ENCODE data around the gene JAM3.

Gene JAM3

GRCh38 chr11:134152696-134153095 is 83.8 kb downstream of the JAM3 start:
- no peak for DNase-seq
- no peaks in the 10 kb centered on the region for H4K20me1 ChIP-seq (ENCODE audit: insufficient read depth, low read length)
- H3K36me3 ChIP-seq (replicated peaks; ENCODE audit: insufficient read depth, low read length), result peaks cover 19% of the 10 kb centered on the region

GRCh38 chr11:134153147-134153905 is 84.5 kb downstream of the JAM3 start:
- H3K4me2 ChIP-seq (ENCODE audit: low read depth, low read length), result no peak overlapping the region
- no peak overlapping the region for H2AFZ ChIP-seq (ENCODE audit: low read length)
- no peaks in the 10 kb centered on the region for H3K4me1 ChIP-seq (ENCODE audit: low read length)
- no peaks in the 10 kb centered on the region for H4K20me1 ChIP-seq (ENCODE audit: insufficient read depth, low read length)
- no peak overlapping the region for H3K4me3 ChIP-seq (ENCODE audit: low read length)
- H3K9me3 ChIP-seq (replicated peaks; ENCODE audit: insufficient read depth, low read length), result no peaks in the 10 kb centered on the region
- no peaks in the 10 kb centered on the region for H3F3A ChIP-seq (ENCODE audit: insufficient read depth, low read length)
- TF ChIP-seq EZH2phosphoT487 (IDR thresholded peaks at IDR 0.05; ENCODE audit: low read length), result no peak
- TF ChIP-seq CTCF (IDR thresholded peaks at IDR 0.05; ENCODE audit: low read length), result no peak
- no peak for TF ChIP-seq EZH2 (optimal IDR thresholded peaks at IDR 0.05; ENCODE audit: low read depth, low read length)
- H3K27ac ChIP-seq (ENCODE audit: low read length), result no peak overlapping the region
- no peaks in the 10 kb centered on the region for H3K79me2 ChIP-seq (ENCODE audit: low read length)
- no peaks in the 10 kb centered on the region for H3K9me2 ChIP-seq (replicated peaks; ENCODE audit: insufficient read depth, low read length)
- no peak overlapping the region for H3K9ac ChIP-seq (ENCODE audit: low read length)
- DNase-seq, result no peak
- H3K27me3 ChIP-seq (replicated peaks; ENCODE audit: insufficient read depth, low read length), result no peaks in the 10 kb centered on the region
- peaks cover 23% of the 10 kb centered on the region for H3K36me3 ChIP-seq (replicated peaks; ENCODE audit: insufficient read depth, low read length)

More at GRCh38 chr11:134152696-134153095, 83.8 kb downstream of the JAM3 start:
- Histone ChIP-seq H3K4me3 (ENCODE audit: low read length) (no peak overlapping the region), H3K9ac (ENCODE audit: low read length) (no peak overlapping the region), H3K9me3 (replicated peaks; ENCODE audit: insufficient read depth, low read length) (no peaks in the 10 kb centered on the region), H3K79me2 (ENCODE audit: low read length) (no peaks in the 10 kb centered on the region), H3F3A (ENCODE audit: insufficient read depth, low read length) (no peaks in the 10 kb centered on the region), H3K27me3 (replicated peaks; ENCODE audit: insufficient read depth, low read length) (no peaks in the 10 kb centered on the region), H3K4me2 (ENCODE audit: low read depth, low read length) (no peak overlapping the region), H2AFZ (ENCODE audit: low read length) (no peak overlapping the region), H3K27ac (ENCODE audit: low read length) (no peak overlapping the region), H3K9me2 (replicated peaks; ENCODE audit: insufficient read depth, low read length) (no peaks in the 10 kb centered on the region), H3K4me1 (ENCODE audit: low read length) (no peaks in the 10 kb centered on the region)
- TF ChIP-seq EZH2phosphoT487 (IDR thresholded peaks at IDR 0.05; ENCODE audit: low read length), result no peak
- TF ChIP-seq EZH2 (optimal IDR thresholded peaks at IDR 0.05; ENCODE audit: low read depth, low read length), result no peak
- TF ChIP-seq CTCF (IDR thresholded peaks at IDR 0.05; ENCODE audit: low read length), result no peak

GRCh38 chr11:134154441-134154840 is 85.6 kb downstream of the JAM3 start:
- Histone ChIP-seq H3K27me3 (replicated peaks; ENCODE audit: insufficient read depth, low read length) (no peaks in the 10 kb centered on the region), H3K27ac (ENCODE audit: low read length) (no peak overlapping the region), H3K4me1 (ENCODE audit: low read length) (no peaks in the 10 kb centered on the region), H3K9me3 (replicated peaks; ENCODE audit: insufficient read depth, low read length) (no peaks in the 10 kb centered on the region), H3F3A (ENCODE audit: insufficient read depth, low read length) (no peaks in the 10 kb centered on the region), H3K36me3 (replicated peaks; ENCODE audit: insufficient read depth, low read length) (peaks cover 21% of the 10 kb centered on the region), H3K79me2 (ENCODE audit: low read length) (no peaks in the 10 kb centered on the region), H3K9me2 (replicated peaks; ENCODE audit: insufficient read depth, low read length) (no peaks in the 10 kb centered on the region), H2AFZ (ENCODE audit: low read length) (no peak overlapping the region), H3K4me2 (ENCODE audit: low read depth, low read length) (no peak overlapping the region), H3K9ac (ENCODE audit: low read length) (no peak overlapping the region), H3K4me3 (ENCODE audit: low read length) (no peak overlapping the region), H4K20me1 (ENCODE audit: insufficient read depth, low read length) (no peaks in the 10 kb centered on the region)
- no peak for DNase-seq
- TF ChIP-seq CTCF (IDR thresholded peaks at IDR 0.05; ENCODE audit: low read length) (no peak), EZH2 (optimal IDR thresholded peaks at IDR 0.05; ENCODE audit: low read depth, low read length) (no peak), EZH2phosphoT487 (IDR thresholded peaks at IDR 0.05; ENCODE audit: low read length) (no peak)
